Neural progenitor cell (in vitro differentiated cells): ENCODE results near the gene TLK1.

Source experiments
- CTCF ChIP-seq: fragments of 200-600 bp; sonication (generic); IDR thresholded peaks from 2 replicates; pipeline ENCODE4 v1.5.1; 2017; ENCODE audit warnings: antibody characterized with exemption, mild to moderate bottlenecking
- EZH2phosphoT487 ChIP-seq: fragments of 200-600 bp; sonication (generic); IDR thresholded peaks from 2 replicates; pipeline ENCODE4 v1.6.1; 2017; ENCODE audit warnings: antibody characterized with exemption

- TF ChIP-seq CTCF (no peak), EZH2phosphoT487 (no peak)
Measured at GRCh38 chr2:171174075-171174474, 13.4 kb upstream of the TLK1 start.
